IMR-90 (cell line): ENCODE results near the gene ARHGAP10. TPM values are rescaled to one million over a fixed set of nuclear protein-coding genes. Genes with fewer than 3 reads are reported as not detected.

Source experiments
- ATAC-seq: fragments of 200-7000 bp; cut with Tn5 transposase; 2 replicates; pipeline ENCODE4 v1.9.1; 2020; ENCODE audit warnings: low read depth, mild to moderate bottlenecking, moderate library complexity
- BruUV-seq: library from RNA; stranded (reverse); fragments of 400-500 nt; replicated peaks from 2 replicates; lab custom pipeline; 2021; lab: Mats Ljungman, UMichigan
- CTCF ChIA-PET: fragments of 300-600 bp; formaldehyde crosslinking; extraction: SDS; loops from one replicate; lab custom pipeline; 2021; ENCODE audit warnings: antibody characterized with exemption; lab: Yijun Ruan, JAX
- POLR2A ChIA-PET: fragments of 300-600 bp; sonication (Branson Sonifier 250); formaldehyde crosslinking; loops from one replicate; lab custom pipeline; 2022; ENCODE audit warnings: antibody characterized with exemption; ENCODE audit not compliant: unreplicated experiment; lab: Charles Lee
- DNase-seq: peaks from one replicate; pipeline ENCODE4 v3.0.0; 2013
- H2AFZ ChIP-seq: replicated peaks from 2 replicates; pipeline ENCODE3; 2013; ENCODE audit warnings: low read length, mild to moderate bottlenecking; ENCODE audit not compliant: poor library complexity
- H2AK5ac ChIP-seq: 2 replicates; pipeline ENCODE4 v1.6.1; 2013; ENCODE audit warnings: low read depth, low read length, inconsistent platforms
- H2AK9ac ChIP-seq: replicated peaks from 2 replicates; pipeline ENCODE3; 2013; ENCODE audit warnings: mild to moderate bottlenecking, low read depth, low read length, moderate library complexity; ENCODE audit not compliant: poor library complexity
- H2BK120ac ChIP-seq: 2 replicates; pipeline ENCODE4 v1.6.1; 2013; ENCODE audit warnings: low read depth, low read length, inconsistent platforms
- H2BK15ac ChIP-seq: 3 replicates; pipeline ENCODE4 v1.6.1; 2013; ENCODE audit warnings: low read depth, low read length, inconsistent platforms
- H2BK20ac ChIP-seq: 2 replicates; pipeline ENCODE4 v1.6.1; 2013; ENCODE audit warnings: low read depth, mild to moderate bottlenecking, inconsistent platforms, low read length, moderate library complexity
- H2BK5ac ChIP-seq: 2 replicates; pipeline ENCODE4 v1.6.1; 2013; ENCODE audit warnings: mild to moderate bottlenecking, low read depth, low read length, inconsistent platforms; ENCODE audit not compliant: poor library complexity, severe bottlenecking
- H3K14ac ChIP-seq: replicated peaks from 2 replicates; pipeline ENCODE4 v1.6.1; 2013; ENCODE audit warnings: low read depth, low read length, inconsistent platforms
- H3K18ac ChIP-seq: 2 replicates; pipeline ENCODE4 v1.6.1; 2013; ENCODE audit warnings: low read depth, low read length, control low read depth
- H3K23ac ChIP-seq: 2 replicates; pipeline ENCODE4 v1.6.1; 2013; ENCODE audit warnings: low read depth, low read length, inconsistent platforms
- H3K27ac ChIP-seq: 2 replicates; pipeline ENCODE4 v1.5.1; 2013; ENCODE audit warnings: mild to moderate bottlenecking, control low read depth, low read length; ENCODE audit not compliant: insufficient read depth
- H3K27me3 ChIP-seq: 2 replicates; pipeline ENCODE4 v1.6.1; 2013; ENCODE audit warnings: low read length; ENCODE audit not compliant: control insufficient read depth, insufficient read depth
- H3K36me3 ChIP-seq: 2 replicates; pipeline ENCODE4 v1.6.1; 2013; ENCODE audit warnings: low read length, mixed read lengths; ENCODE audit not compliant: control insufficient read depth, insufficient read depth
- H3K4ac ChIP-seq: 2 replicates; pipeline ENCODE4 v1.6.1; 2013; ENCODE audit warnings: low read depth, low read length, inconsistent platforms
- H3K4me1 ChIP-seq: 2 replicates; pipeline ENCODE4 v1.6.1; 2013; ENCODE audit warnings: low read length, mixed read lengths; ENCODE audit not compliant: control insufficient read depth, insufficient read depth
- H3K4me2 ChIP-seq: 2 replicates; pipeline ENCODE4 v1.6.1; 2013; ENCODE audit warnings: low read depth, mild to moderate bottlenecking, control low read depth, low read length, moderate library complexity
- H3K4me3 ChIP-seq: 2 replicates; pipeline ENCODE4 v1.5.1; 2013; ENCODE audit warnings: low read depth, mild to moderate bottlenecking, control low read depth, low read length, moderate library complexity; ENCODE audit not compliant: insufficient read depth
- H3K56ac ChIP-seq: 2 replicates; pipeline ENCODE4 v1.6.1; 2013; ENCODE audit warnings: low read length, inconsistent platforms; ENCODE audit not compliant: insufficient read depth; ENCODE audit errors: extremely low read depth
- H3K79me1 ChIP-seq, 2 experiments: 2 replicates each; pipeline ENCODE4 v1.6.1; 2013; ENCODE audit warnings: low read length in 2 of 2, inconsistent platforms in 1 of 2, low read depth in 1 of 2
- H3K9ac ChIP-seq: 2 replicates; pipeline ENCODE4 v1.6.1; 2013; ENCODE audit warnings: low read depth, low read length, control low read depth
- H3K9me1 ChIP-seq: 2 replicates; pipeline ENCODE4 v1.6.1; 2013; ENCODE audit warnings: low read length, inconsistent platforms; ENCODE audit not compliant: insufficient read depth
- H3K9me3 ChIP-seq: 2 replicates; pipeline ENCODE4 v1.6.1; 2013; ENCODE audit warnings: low read length; ENCODE audit not compliant: control insufficient read depth, insufficient read depth
- H4K20me1 ChIP-seq: 2 replicates; pipeline ENCODE4 v1.6.1; 2013; ENCODE audit warnings: low read length, inconsistent platforms; ENCODE audit not compliant: insufficient read depth
- H4K5ac ChIP-seq: 2 replicates; pipeline ENCODE4 v1.6.1; 2013; ENCODE audit warnings: mild to moderate bottlenecking, low read depth, low read length, control low read depth
- H4K8ac ChIP-seq, 2 experiments: 2 replicates each; pipeline ENCODE4 v1.6.1; 2013; ENCODE audit warnings: low read depth in 2 of 2, low read length in 2 of 2, control low read depth in 1 of 2, inconsistent platforms in 1 of 2
- H4K91ac ChIP-seq: 2 replicates; pipeline ENCODE4 v1.6.1; 2013; ENCODE audit warnings: low read depth, low read length, inconsistent platforms; ENCODE audit not compliant: insufficient read depth
- FOS ChIP-seq: fragments of 150-350 bp; IDR thresholded peaks from 2 replicates; pipeline ENCODE4 v1.6.1; 2016; ENCODE audit warnings: low read depth, low read length
- MAFK ChIP-seq: IDR thresholded peaks from 2 replicates; pipeline ENCODE4 v1.6.1; 2012; ENCODE audit warnings: low read depth, low read length, improper control_type of control experiment
- WGBS, 2 experiments: methylation state at CpG; one replicate each; pipeline versions ENCODE4 v1.1.5 to v1.1.7; 2013; ENCODE audit warnings: missing lambda C conversion rate in 2 of 2; ENCODE audit not compliant: insufficient read length in 1 of 2; ENCODE audit errors: extremely low coverage in 2 of 2; 5-methylcytosine and 5-hydroxymethylcytosine counted together
- dilution Hi-C: fragments of 300-500 bp; cut with HindIII; formaldehyde crosslinking; loops from one replicate; pipeline ENCODE4 v1.14.3; 2018; ENCODE audit warnings: low sequenced_read_pairs; ENCODE audit not compliant: unreplicated experiment
- in situ Hi-C: fragments of 300-500 bp; cut with MboI; formaldehyde crosslinking; loops from 3 replicates; pipeline ENCODE4 v1.14.3; 2019; ENCODE audit warnings: low sequenced_read_pairs, inconsistent platforms, mixed read lengths
- intact Hi-C: fragments of 100-400 bp; cut with micrococcal nuclease; formaldehyde crosslinking; loops from 2 replicates; pipeline ENCODE4 v1.10.0; 2022
- polyA plus RNA-seq, 3 experiments: library from polyadenylated mRNA; depleted of rRNA; stranded (reverse); fragments of >200 nt; gene quantifications; 2 replicates each; pipeline ENCODE4 v1.2.3, GENCODE V29; 2012; ENCODE audit warnings: low replicate concordance in 1 of 3
- total RNA-seq: library from RNA; depleted of rRNA; stranded (reverse); fragments of >200 nt; gene quantifications from 2 replicates; pipeline ENCODE4 v1.2.3, GENCODE V29; 2012

ARHGAP10 gene
- total and polyA plus RNA-seq, 2 of the 4 experiments (the other 2 are of a cell fraction): 27.1 to 29.4 TPM

DNA sequence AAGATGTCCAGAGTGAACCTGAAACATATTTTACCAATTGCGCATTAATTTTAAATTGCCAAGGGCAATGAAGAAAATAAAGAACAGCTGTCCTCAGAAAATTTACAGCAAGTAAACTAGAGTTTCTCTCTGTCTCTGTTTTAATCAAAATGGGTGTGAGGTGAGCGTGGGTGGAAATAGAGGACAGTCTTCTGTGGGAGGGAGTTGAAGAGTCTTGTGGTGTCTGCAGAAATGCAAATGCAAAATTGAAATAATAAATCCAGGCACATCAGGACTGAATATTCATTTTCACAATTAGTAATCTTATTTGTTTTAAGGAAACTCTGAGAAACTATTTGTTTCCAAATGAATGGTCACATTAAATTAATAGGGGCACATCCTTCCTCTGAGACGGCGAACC lies 192.0 kb downstream of the ARHGAP10 start:
- in situ Hi-C loops (no loop called here), intact Hi-C loops (no loop called here), dilution Hi-C loops (no loop called here)
- Histone ChIP-seq H4K8ac (no peak overlapping the region), H3K27me3 (no peaks in the 10 kb centered on the region), H2BK20ac (no peak overlapping the region), H3K9ac (no peak overlapping the region), H3K14ac (no peak overlapping the region), H3K27ac (no peak overlapping the region), H2BK5ac (no peak overlapping the region), H3K4me2 (no peak overlapping the region), H4K20me1 (peaks cover 9% of the 10 kb centered on the region; the same call in 1 of the 2 replicates), H3K79me1 (peaks cover 11 to 22% of the 10 kb centered on the region in 2 experiments; a peak in 3 of 4 replicates), H3K9me1 (peaks cover 13% of the 10 kb centered on the region), H2BK15ac (no peak overlapping the region), H3K18ac (no peak overlapping the region), H2AK5ac (no peak overlapping the region), H3K4me1 (peaks cover 12% of the 10 kb centered on the region), H4K5ac (no peak overlapping the region), H3K4ac (no peak overlapping the region), H3K56ac (no peak overlapping the region), H3K23ac (no peak overlapping the region), H4K91ac (no peak overlapping the region), H3K9me3 (no peaks in the 10 kb centered on the region), H2AK9ac (no peak overlapping the region), H2BK120ac (no peak overlapping the region), H3K4me3 (no peak overlapping the region), H3K36me3 (peaks cover 3% of the 10 kb centered on the region; the same call in 1 of the 2 replicates), H2AFZ (no peak overlapping the region)
- no peak for ATAC-seq
- CTCF ChIA-PET: no interaction called here
- POLR2A ChIA-PET: no interaction called here
- no CpG with 5 or more reads among the region's 4 CpGs for whole genome bisulfite sequencing, 2 experiments
- DNase-seq: no peak
- no TSS peak for BruUV-seq
- TF ChIP-seq FOS: no peak
- no peak for TF ChIP-seq MAFK
